Body of pancreas (tissue), 4 donors: Measurements from ENCODE around the gene TMC7. TPM values are rescaled to one million over a fixed set of nuclear protein-coding genes. Genes with fewer than 3 reads are reported as not detected.

ENCODE experiments used
- ATAC-seq: fragments of 150-250 bp; one replicate; pipeline ENCODE4 v1.9.1; 2016
- DNase-seq, 4 donors: peaks; one replicate each; pipeline ENCODE4 v3.0.0-alpha.2; 2019
- H3K27ac ChIP-seq, 4 donors: fragments of 200-600 bp; sonication (generic); 1 replicate in 3 of 4; 2 replicates in 1 of 4; pipeline versions ENCODE4 v1.5.1 to v1.6.1; 2016 to 2019; ENCODE audit warnings: mild to moderate bottlenecking in 1 of 4, mixed read lengths in 1 of 4, moderate library complexity in 1 of 4
- H3K27me3 ChIP-seq, 2 donors: fragments of 200-600 bp; sonication (generic); one replicate each; pipeline ENCODE4 v1.6.0; 2016; ENCODE audit warnings: mild to moderate bottlenecking in 1 of 2
- H3K36me3 ChIP-seq, 2 donors: fragments of 200-600 bp; sonication (generic); replicated peaks in 1 of 2; 2 replicates each; pipeline ENCODE4 v1.5.1; 2016; ENCODE audit warnings: low read depth in 2 of 2; ENCODE audit not compliant: insufficient read depth in 1 of 2
- H3K4me1 ChIP-seq: fragments of 200-600 bp; sonication (generic); one replicate; pipeline ENCODE4 v1.6.0; 2016
- H3K4me3 ChIP-seq, 2 donors: fragments of 200-600 bp; sonication (generic); 1 replicate in 1 of 2; 2 replicates in 1 of 2; pipeline ENCODE4 v1.5.1; 2016 to 2019
- H3K9me3 ChIP-seq, 3 donors: fragments of 200-600 bp; sonication (generic); 1 replicate in 2 of 3; 2 replicates in 1 of 3; pipeline ENCODE4 v1.5.1; 2016
- POLR2A ChIP-seq, 3 donors: fragments of 450-650 bp; IDR thresholded peaks; one replicate each; pipeline ENCODE4 v1.6.1; 2016; ENCODE audit warnings: antibody characterized with exemption in 3 of 3, mild to moderate bottlenecking in 2 of 3
- WGBS, 2 donors: methylation state at CpG; one replicate each; pipeline ENCODE4 v1.1.5; 2017; 5-methylcytosine and 5-hydroxymethylcytosine counted together
- intact Hi-C: fragments of 100-400 bp; cut with DNase I; formaldehyde crosslinking; loops from one replicate; pipeline ENCODE4 v1.15.1; 2023
- total RNA-seq, 2 donors: library from RNA; depleted of rRNA; stranded (reverse); fragments of >200 nt; gene quantifications; one replicate each; pipeline ENCODE4 v1.1.0, GENCODE V29; 2016
- TF ChIP-seq, protein P1 (sequence below), 7 experiments: fragments of 450-650 bp in 4 of 7; fragments of 200-600 bp in 3 of 7; sonication (generic) in 3 of 7; IDR thresholded peaks; one replicate each; pipeline ENCODE4 v1.5.1; 2016 to 2019; ENCODE audit warnings: antibody characterized with exemption in 7 of 7

The TMC7 gene
- total RNA-seq, 2 donors from 2014 or later, result 0.33 to 0.78 TPM

DNA sequence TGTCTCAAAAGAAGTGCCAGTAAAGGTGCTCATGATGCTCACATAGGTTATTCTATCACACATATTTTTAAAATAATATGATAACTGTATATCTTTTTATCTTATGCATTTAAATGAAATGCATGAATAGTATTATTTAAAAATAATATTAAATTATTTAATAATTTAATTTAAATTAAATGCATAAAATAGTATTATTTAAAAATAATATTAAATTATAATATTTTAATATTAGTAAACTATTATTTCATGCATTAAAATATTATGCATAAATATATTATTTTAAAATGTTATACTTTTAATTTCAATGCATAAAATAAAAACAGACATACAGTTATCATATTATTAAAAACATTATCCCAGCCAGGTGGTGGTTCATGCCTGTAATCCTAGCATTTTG lies 33.4 kb downstream of the TMC7 start:
- intact Hi-C loops, result no loop called here
- no peak overlapping the region for H3K27ac ChIP-seq
- no peak for DNase-seq
- no peak overlapping the region for H3K4me3 ChIP-seq
- no peaks in the 10 kb centered on the region for H3K4me1 ChIP-seq
- TF ChIP-seq POLR2A (IDR thresholded peaks at IDR 0.05), result no peak
- TF ChIP-seq, protein P1, sequence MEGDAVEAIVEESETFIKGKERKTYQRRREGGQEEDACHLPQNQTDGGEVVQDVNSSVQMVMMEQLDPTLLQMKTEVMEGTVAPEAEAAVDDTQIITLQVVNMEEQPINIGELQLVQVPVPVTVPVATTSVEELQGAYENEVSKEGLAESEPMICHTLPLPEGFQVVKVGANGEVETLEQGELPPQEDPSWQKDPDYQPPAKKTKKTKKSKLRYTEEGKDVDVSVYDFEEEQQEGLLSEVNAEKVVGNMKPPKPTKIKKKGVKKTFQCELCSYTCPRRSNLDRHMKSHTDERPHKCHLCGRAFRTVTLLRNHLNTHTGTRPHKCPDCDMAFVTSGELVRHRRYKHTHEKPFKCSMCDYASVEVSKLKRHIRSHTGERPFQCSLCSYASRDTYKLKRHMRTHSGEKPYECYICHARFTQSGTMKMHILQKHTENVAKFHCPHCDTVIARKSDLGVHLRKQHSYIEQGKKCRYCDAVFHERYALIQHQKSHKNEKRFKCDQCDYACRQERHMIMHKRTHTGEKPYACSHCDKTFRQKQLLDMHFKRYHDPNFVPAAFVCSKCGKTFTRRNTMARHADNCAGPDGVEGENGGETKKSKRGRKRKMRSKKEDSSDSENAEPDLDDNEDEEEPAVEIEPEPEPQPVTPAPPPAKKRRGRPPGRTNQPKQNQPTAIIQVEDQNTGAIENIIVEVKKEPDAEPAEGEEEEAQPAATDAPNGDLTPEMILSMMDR (IDR thresholded peaks at IDR 0.05), result no peak
- no peaks in the 10 kb centered on the region for H3K27me3 ChIP-seq
- H3K9me3 ChIP-seq, result no peaks in the 10 kb centered on the region
- ATAC-seq, result no peak
- H3K36me3 ChIP-seq, result no peaks in the 10 kb centered on the region

DNA sequence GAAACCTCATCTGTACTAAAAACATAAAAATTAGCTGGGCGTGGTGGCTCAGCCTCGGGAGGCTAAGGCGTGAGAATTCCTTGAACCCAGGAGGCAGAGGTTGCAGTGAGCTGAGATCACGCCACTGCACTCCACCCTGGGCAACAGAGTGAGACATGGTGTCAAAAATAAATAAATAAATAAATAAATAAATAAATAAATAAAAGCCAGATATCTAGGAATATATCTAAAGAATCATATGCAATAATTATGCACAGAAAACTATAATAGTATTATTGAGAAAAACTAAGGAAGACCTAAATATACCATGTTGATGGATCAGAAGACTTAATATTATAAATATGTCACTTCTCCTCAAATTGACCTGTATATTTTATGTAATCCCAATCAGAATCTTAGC lies 37.0 kb downstream of the TMC7 start:
- no peak overlapping the region for H3K27ac ChIP-seq

DNA sequence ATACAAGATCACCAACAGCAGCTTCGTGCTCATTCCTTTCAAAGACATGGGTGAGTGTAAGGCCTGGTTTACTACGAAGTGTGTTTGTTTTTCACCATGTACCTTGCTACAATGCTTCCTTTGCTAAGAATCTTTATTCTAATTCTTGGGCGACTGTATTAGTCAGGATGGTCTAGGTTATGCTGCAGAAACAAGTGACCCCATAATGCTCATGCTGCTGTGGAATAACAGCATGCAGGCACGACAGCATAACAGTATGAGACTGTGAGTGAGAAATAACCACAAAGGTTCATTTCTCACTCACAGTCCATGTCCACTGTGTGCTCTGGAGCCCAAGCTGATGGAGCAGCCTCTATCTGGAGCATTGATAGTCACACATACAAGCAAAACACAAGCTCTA lies 38.0 kb downstream of the TMC7 start:
- Histone ChIP-seq H3K27me3 (no peaks in the 10 kb centered on the region), H3K4me3 (no peak overlapping the region), H3K27ac (no peak overlapping the region), H3K4me1 (no peaks in the 10 kb centered on the region), H3K36me3 (no peaks in the 10 kb centered on the region), H3K9me3 (no peaks in the 10 kb centered on the region)
- DNase-seq (no peak), ATAC-seq (no peak)
- WGBS, 2 donors, result 56 to 68% methylated on average over 4 of the region's 4 CpGs
- intact Hi-C loops, result no loop called here
- TF ChIP-seq POLR2A (IDR thresholded peaks at IDR 0.05), result no peak

More for the DNA sequence above, 37.0 kb downstream of the TMC7 start:
- WGBS, 2 donors, result 84 to 92% methylated on average over 4 of the region's 4 CpGs
- no peak for ATAC-seq
- no peaks in the 10 kb centered on the region for H3K27me3 ChIP-seq
- DNase-seq, result no peak
- H3K9me3 ChIP-seq, result no peaks in the 10 kb centered on the region
- no peaks in the 10 kb centered on the region for H3K4me1 ChIP-seq
- H3K4me3 ChIP-seq, result no peak overlapping the region
- H3K36me3 ChIP-seq, result no peaks in the 10 kb centered on the region
- TF ChIP-seq, protein P1 (IDR thresholded peaks at IDR 0.05), result no peak
- TF ChIP-seq POLR2A (IDR thresholded peaks at IDR 0.05), result no peak
- intact Hi-C loops, result no loop called here

DNA sequence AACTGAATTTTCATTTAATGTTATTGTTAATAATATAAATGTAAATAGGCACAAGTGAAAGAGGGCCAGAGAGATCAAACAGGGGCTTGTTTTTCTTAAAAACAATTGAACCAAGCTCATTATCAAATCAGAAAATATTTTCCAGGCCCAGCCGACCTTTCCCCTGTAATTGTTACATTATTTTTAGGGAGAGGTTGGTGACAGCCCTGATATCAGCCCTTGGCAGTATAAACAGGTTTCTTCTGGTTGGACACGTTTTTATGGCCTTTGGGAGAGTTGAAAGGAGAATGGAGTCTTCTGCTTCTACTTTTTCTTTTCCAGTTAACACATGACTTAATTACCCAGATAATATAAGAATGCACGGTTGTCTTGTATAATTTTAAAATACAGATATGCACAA lies 43.7 kb downstream of the TMC7 start:
- no peak overlapping the region for H3K27ac ChIP-seq
- no peaks in the 10 kb centered on the region for H3K36me3 ChIP-seq
- WGBS, 2 donors, result 29 to 34% methylated on average over 3 of the region's 3 CpGs
- TF ChIP-seq POLR2A (IDR thresholded peaks at IDR 0.05), result no peak
- TF ChIP-seq, protein P1 (IDR thresholded peaks at IDR 0.05), result no peak
- H3K27me3 ChIP-seq, result no peaks in the 10 kb centered on the region
- ATAC-seq (no peak), DNase-seq (no peak)
- intact Hi-C loops, result no loop called here
- no peaks in the 10 kb centered on the region for H3K4me1 ChIP-seq
- H3K4me3 ChIP-seq, result no peak overlapping the region
- H3K9me3 ChIP-seq, result no peaks in the 10 kb centered on the region

DNA sequence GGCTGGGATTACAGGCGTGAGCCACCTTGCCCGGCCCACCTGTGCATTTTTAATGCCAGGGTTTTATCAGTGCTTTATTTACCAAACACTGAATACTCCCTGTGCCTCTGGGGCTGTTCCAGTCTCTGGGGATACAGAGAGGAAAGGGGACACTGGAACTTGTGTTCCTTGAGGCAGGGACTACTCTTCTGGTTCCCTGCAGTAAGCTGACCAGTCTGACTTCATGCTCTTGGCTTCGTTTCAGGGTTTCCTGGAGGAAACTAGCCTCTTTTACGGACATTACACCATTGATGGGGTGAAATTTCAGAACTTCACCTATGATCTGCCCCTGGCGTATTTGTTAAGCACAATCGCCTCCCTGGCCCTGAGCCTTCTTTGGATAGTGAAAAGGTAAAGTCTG lies 46.2 kb downstream of the TMC7 start:
- H3K27me3 ChIP-seq, result no peaks in the 10 kb centered on the region
- no peak overlapping the region for H3K4me3 ChIP-seq
- H3K9me3 ChIP-seq, result no peaks in the 10 kb centered on the region
- no peaks in the 10 kb centered on the region for H3K36me3 ChIP-seq
- ATAC-seq (no peak), DNase-seq (no peak)
- no peaks in the 10 kb centered on the region for H3K4me1 ChIP-seq
- no peak for TF ChIP-seq POLR2A (IDR thresholded peaks at IDR 0.05)
- TF ChIP-seq, protein P1 (IDR thresholded peaks at IDR 0.05), result no peak
- WGBS, 2 donors, result 67 to 81% methylated on average over 6 of the region's 6 CpGs
- no peak overlapping the region for H3K27ac ChIP-seq
- intact Hi-C loops, result no loop called here
